Measurements from ENCODE around the gene CUX1.

Gene CUX1

GRCh38 chr7:102082693-102083368, 265.4 kb downstream of the CUX1 start:
- DNase-seq = no peak

GRCh38 chr7:102085218-102085772, 267.9 kb downstream of the CUX1 start:
- DNase-seq = no peak

GRCh38 chr7:102089175-102090098, 272.0 kb downstream of the CUX1 start:
- no peak for DNase-seq

GRCh38 chr7:102093599-102094315, 276.3 kb downstream of the CUX1 start:
- no peak for DNase-seq

- no peak for DNase-seq
These were observed 276.9 kb downstream of the CUX1 start for GRCh38 chr7:102094316-102094650.

- no peak for DNase-seq
These were observed 278.0 kb downstream of the CUX1 start for GRCh38 chr7:102095321-102096011.

GRCh38 chr7:102096012-102096332, 278.5 kb downstream of the CUX1 start:
- DNase-seq = no peak

- no peak for DNase-seq
These were observed 279.4 kb downstream of the CUX1 start for GRCh38 chr7:102096706-102097427.

GRCh38 chr7:102097601-102098161, 280.3 kb downstream of the CUX1 start:
- no peak for DNase-seq

GRCh38 chr7:102098986-102099385, 281.6 kb downstream of the CUX1 start:
- DNase-seq = no peak

- DNase-seq = no peak
These were observed 282.0 kb downstream of the CUX1 start for GRCh38 chr7:102099474-102099873.

- DNase-seq = no peak
These were observed 283.7 kb downstream of the CUX1 start for GRCh38 chr7:102101111-102101551.

- DNase-seq = no peak
These were observed 284.5 kb downstream of the CUX1 start for GRCh38 chr7:102101926-102102325.

GRCh38 chr7:102103027-102103372, 285.6 kb downstream of the CUX1 start:
- DNase-seq = no peak

- DNase-seq = no peak
These were observed 286.8 kb downstream of the CUX1 start for GRCh38 chr7:102104245-102104644.

- no peak for DNase-seq
These were observed 289.2 kb downstream of the CUX1 start for GRCh38 chr7:102106625-102107024.

- no peak for DNase-seq
These were observed 290.2 kb downstream of the CUX1 start for GRCh38 chr7:102107474-102108104.

GRCh38 chr7:102111061-102112041, 293.9 kb downstream of the CUX1 start:
- no peak for DNase-seq

- no peak for DNase-seq
These were observed 297.8 kb downstream of the CUX1 start for GRCh38 chr7:102115181-102115580.

GRCh38 chr7:102115931-102116330, 298.5 kb downstream of the CUX1 start:
- DNase-seq = no peak

Measured in activated CD4-positive, alpha-beta T cell treated with anti-CD3 and anti-CD28 coated beads for 4 hours (primary cell).